ENCODE results near the gene IGFBP1.
A peak's percentile ranks its signal among the peaks of the same experiment; 100 is the strongest.
"Not testable (repeated sequence)": the region's sequence is repeated elsewhere in the genome, so short reads cannot be mapped to it uniquely, and the experiment has no call there.

IGFBP1 gene

DNA sequence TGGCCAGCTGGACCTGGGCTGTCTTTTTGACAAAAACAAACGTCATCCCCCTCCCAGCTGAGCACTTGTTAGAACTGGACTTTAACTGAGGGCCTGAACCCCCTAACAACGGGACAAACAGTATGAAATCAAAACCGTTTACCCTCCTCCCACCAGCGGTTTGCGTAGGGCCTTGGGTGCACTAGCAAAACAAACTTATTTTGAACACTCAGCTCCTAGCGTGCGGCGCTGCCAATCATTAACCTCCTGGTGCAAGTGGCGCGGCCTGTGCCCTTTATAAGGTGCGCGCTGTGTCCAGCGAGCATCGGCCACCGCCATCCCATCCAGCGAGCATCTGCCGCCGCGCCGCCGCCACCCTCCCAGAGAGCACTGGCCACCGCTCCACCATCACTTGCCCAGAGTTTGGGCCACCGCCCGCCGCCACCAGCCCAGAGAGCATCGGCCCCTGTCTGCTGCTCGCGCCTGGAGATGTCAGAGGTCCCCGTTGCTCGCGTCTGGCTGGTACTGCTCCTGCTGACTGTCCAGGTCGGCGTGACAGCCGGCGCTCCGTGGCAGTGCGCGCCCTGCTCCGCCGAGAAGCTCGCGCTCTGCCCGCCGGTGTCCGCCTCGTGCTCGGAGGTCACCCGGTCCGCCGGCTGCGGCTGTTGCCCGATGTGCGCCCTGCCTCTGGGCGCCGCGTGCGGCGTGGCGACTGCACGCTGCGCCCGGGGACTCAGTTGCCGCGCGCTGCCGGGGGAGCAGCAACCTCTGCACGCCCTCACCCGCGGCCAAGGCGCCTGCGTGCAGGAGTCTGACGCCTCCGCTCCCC is at the start of gene IGFBP1:
Gene IGFBP1 (plus strand): TSS at position 304 of the 808 bp plus-strand sequence. CDS start 165 bp downstream, at position 469.
- Histone ChIP-seq H3K4me3 (ENCODE audit: low read length) (peak within 1 kb of the TSS; percentile 48), H3K9ac (ENCODE audit: low read length) (no peak within 1 kb of the TSS), H3K9me3 (ENCODE audit: control insufficient read depth, low read depth, low read length) (no peaks in the 10 kb centered on the region), H3K4me1 (ENCODE audit: control insufficient read depth, low read depth, low read length) (peaks cover 5% of the 10 kb centered on the region), H3K27ac (ENCODE audit: low read length) (no peak within 1 kb of the TSS), H3K36me3 (ENCODE audit: control insufficient read depth, low read depth, low read length) (no peaks in the 10 kb centered on the region), H3K27me3 (ENCODE audit: control insufficient read depth, insufficient read depth, low read length) (peaks cover 48% of the 10 kb centered on the region)

DNA sequence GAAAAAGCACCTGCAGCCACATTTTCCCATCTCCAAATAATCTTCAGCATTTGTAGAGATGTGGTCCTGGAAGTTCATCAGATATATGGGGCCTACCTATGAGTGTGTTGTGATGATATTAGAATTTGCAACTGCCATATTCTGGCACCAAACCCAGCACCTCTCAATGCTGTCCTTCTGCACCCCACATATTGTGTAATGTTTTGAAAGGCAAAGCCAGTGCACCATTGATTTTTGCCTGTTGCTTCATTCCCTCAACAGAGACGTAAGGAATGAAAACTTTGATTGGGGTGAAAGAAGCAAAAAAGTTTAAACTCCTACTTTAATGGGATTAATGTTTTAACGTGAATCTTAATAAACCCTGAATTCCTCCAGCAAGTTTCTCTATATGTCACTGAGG is 49.4 kb upstream of the IGFBP1 start:
- not testable (repeated sequence) for H3K9ac ChIP-seq (ENCODE audit: low read length); H3K4me3 ChIP-seq (ENCODE audit: low read length); H3K4me1 ChIP-seq (ENCODE audit: control insufficient read depth, low read depth, low read length); H3K27me3 ChIP-seq (ENCODE audit: control insufficient read depth, insufficient read depth, low read length); H3K27ac ChIP-seq (ENCODE audit: low read length); H3K36me3 ChIP-seq (ENCODE audit: control insufficient read depth, low read depth, low read length); H3K9me3 ChIP-seq (ENCODE audit: control insufficient read depth, low read depth, low read length)

DNA sequence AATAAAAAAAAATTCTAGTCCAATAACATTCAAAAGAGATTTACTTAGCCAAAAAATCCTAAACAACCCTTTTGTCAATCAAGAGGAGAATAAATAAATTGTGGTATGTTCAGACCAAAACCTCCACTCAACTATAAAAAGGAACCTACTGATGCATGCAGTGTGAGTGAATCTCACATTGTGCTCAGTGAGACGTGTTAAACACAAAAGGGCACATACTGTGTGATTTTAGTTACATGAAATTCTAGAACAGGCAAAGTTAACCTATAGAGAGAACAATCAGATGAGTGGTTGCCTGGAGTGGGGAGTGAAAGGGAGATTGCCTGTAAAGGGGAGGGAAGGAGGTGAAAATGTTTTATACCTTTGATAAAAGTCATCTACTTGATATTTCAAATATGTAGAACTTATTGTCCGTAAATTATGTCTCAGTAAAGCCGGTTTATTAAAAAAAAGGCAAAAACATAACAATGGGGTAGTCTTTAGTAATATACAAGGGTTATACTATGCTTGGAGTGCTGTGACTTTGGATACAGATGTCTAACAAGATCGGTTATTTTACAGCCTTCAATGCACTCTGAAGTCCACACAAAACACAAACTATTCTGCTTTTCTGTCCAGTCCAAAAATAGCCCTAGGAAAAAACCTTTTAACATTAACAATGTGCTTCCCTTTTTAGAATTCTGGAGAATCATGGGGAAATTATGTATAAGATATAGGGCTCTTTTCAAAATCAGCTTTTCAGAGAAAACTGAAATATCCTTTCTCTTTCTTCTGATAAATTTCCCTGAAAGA is 46.2 kb upstream of the IGFBP1 start:
- H3K27me3 ChIP-seq (ENCODE audit: control insufficient read depth, insufficient read depth, low read length); H3K9me3 ChIP-seq (ENCODE audit: control insufficient read depth, low read depth, low read length); H3K4me3 ChIP-seq (ENCODE audit: low read length); H3K27ac ChIP-seq (ENCODE audit: low read length); H3K36me3 ChIP-seq (ENCODE audit: control insufficient read depth, low read depth, low read length); H3K4me1 ChIP-seq (ENCODE audit: control insufficient read depth, low read depth, low read length); H3K9ac ChIP-seq (ENCODE audit: low read length): not testable (repeated sequence)

DNA sequence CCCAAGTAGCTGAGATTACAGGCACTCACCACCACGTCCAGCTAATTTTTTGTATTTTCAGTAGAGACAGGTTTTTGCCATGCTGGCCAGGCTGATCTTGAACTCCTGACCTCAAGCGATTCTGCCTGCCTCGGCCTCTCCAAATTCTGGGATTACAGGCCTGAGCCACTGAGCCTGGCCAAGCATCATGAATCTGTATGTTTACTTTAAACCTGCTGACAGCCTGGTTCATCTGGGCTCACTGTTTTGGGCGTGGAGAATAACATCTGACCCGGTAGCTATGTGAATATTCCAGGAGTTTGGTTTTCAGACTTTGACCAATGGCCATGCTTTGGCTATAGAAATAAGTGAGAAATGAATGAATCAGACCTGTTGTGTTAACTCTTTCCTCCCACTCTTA is 41.8 kb upstream of the IGFBP1 start:
- H3K4me1 ChIP-seq (ENCODE audit: control insufficient read depth, low read depth, low read length); H3K27me3 ChIP-seq (ENCODE audit: control insufficient read depth, insufficient read depth, low read length); H3K4me3 ChIP-seq (ENCODE audit: low read length); H3K27ac ChIP-seq (ENCODE audit: low read length); H3K36me3 ChIP-seq (ENCODE audit: control insufficient read depth, low read depth, low read length); H3K9me3 ChIP-seq (ENCODE audit: control insufficient read depth, low read depth, low read length); H3K9ac ChIP-seq (ENCODE audit: low read length): not testable (repeated sequence)

DNA sequence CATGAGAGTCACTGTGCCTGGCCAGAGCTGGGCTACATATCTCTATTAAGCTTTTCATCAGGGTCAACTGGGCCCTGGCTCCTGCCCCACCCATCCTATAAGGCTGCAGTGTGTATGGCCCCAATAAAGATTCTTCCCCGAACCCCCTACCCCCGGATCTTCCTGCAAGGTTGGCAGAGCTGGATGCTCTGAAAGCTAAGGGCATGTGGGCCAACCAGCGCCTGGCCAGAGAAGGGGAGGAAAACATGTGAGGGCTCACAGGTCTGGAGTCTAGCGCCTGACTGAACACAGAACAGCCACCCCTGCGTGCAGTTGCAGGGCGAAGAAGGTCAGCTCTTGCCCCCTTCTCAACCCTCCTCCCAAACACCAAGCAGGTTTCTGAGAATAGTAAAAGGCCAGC is 39.6 kb upstream of the IGFBP1 start:
- not testable (repeated sequence) for H3K36me3 ChIP-seq (ENCODE audit: control insufficient read depth, low read depth, low read length); H3K27me3 ChIP-seq (ENCODE audit: control insufficient read depth, insufficient read depth, low read length); H3K4me1 ChIP-seq (ENCODE audit: control insufficient read depth, low read depth, low read length); H3K27ac ChIP-seq (ENCODE audit: low read length); H3K4me3 ChIP-seq (ENCODE audit: low read length); H3K9me3 ChIP-seq (ENCODE audit: control insufficient read depth, low read depth, low read length); H3K9ac ChIP-seq (ENCODE audit: low read length)

DNA sequence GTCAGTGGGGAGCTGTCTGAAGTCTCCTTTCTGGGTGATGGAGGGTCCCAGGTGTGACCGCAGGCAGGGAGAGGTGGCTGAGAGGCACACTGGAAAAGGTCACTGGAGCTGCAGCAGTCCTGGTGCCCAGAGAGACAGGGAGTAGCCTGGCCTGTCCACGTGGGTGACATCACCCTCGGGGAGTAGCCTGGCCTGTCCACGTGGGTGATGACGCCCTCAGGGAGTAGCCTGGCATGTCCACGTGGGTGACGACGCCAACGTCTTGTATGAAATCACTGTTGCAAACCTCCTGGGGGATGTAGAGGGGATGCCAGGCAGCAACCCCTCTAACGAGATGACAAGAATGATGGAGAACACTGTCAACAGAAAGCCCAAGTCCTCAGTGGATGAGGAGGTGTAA is 35.3 kb upstream of the IGFBP1 start:
- not testable (repeated sequence) for H3K9me3 ChIP-seq (ENCODE audit: control insufficient read depth, low read depth, low read length); H3K9ac ChIP-seq (ENCODE audit: low read length); H3K27ac ChIP-seq (ENCODE audit: low read length); H3K4me3 ChIP-seq (ENCODE audit: low read length); H3K36me3 ChIP-seq (ENCODE audit: control insufficient read depth, low read depth, low read length); H3K4me1 ChIP-seq (ENCODE audit: control insufficient read depth, low read depth, low read length); H3K27me3 ChIP-seq (ENCODE audit: control insufficient read depth, insufficient read depth, low read length)

DNA sequence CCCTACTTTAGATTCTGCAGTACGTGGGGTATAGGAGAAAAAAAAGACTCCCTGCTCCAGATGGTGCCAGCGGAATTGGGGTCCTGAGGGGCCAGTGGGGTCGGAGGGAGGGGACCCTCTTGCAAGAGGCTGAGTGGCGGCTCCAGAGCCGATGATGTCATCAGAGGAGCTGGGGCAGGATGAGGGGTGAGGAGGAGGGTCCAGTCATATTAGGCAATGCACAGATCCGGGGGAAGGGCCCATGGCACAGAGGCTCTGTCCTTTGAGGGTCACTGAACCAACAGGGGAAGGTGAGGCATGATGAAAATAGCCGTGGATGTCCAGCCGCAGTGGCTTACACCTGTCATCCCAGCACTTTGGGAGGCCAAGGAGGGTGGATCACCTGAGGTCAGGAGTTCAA is 34.8 kb upstream of the IGFBP1 start:
- H3K4me1 ChIP-seq (ENCODE audit: control insufficient read depth, low read depth, low read length); H3K27ac ChIP-seq (ENCODE audit: low read length); H3K4me3 ChIP-seq (ENCODE audit: low read length); H3K36me3 ChIP-seq (ENCODE audit: control insufficient read depth, low read depth, low read length); H3K9me3 ChIP-seq (ENCODE audit: control insufficient read depth, low read depth, low read length); H3K27me3 ChIP-seq (ENCODE audit: control insufficient read depth, insufficient read depth, low read length); H3K9ac ChIP-seq (ENCODE audit: low read length): not testable (repeated sequence)

DNA sequence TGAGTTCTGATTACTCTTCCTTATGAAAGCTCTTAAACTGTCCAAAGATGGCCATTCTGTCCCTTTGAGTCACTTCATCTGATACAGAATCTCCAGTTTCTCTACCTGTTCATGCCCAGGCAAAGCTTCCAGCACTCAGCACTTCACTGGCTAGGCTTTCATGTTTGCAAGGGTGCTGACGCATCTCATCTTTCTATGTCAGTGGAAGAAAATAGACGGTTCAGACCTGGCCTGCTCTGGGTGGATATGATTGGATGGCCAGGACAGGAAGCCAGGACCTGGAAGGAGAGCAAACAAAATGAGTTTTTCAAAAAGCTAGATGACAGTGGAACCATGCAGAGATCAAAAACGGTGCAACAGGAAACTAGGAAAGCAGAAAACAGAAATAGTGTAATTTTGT is 32.6 kb upstream of the IGFBP1 start:
- not testable (repeated sequence) for H3K27ac ChIP-seq (ENCODE audit: low read length); H3K27me3 ChIP-seq (ENCODE audit: control insufficient read depth, insufficient read depth, low read length); H3K4me1 ChIP-seq (ENCODE audit: control insufficient read depth, low read depth, low read length); H3K36me3 ChIP-seq (ENCODE audit: control insufficient read depth, low read depth, low read length); H3K9me3 ChIP-seq (ENCODE audit: control insufficient read depth, low read depth, low read length); H3K9ac ChIP-seq (ENCODE audit: low read length); H3K4me3 ChIP-seq (ENCODE audit: low read length)

DNA sequence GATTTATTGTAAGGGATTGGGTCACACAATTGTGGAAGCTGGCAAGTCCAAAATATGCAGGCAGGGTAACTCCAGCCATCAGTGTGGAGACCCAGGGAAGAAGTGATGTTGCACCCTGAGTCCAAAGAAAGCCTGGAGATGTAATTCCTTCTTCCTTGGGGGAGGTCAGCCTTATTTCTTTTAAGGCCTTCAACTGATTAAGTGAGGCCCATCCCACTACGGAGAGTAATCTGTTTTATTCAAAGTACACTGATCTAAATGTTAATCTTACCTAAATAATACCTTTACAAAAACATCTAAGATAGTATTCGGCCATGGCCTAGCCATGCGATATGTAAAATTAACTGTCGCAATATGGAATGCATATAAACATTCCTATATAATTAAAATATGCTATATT is 31.4 kb upstream of the IGFBP1 start:
- H3K4me1 ChIP-seq (ENCODE audit: control insufficient read depth, low read depth, low read length); H3K27ac ChIP-seq (ENCODE audit: low read length); H3K36me3 ChIP-seq (ENCODE audit: control insufficient read depth, low read depth, low read length); H3K9ac ChIP-seq (ENCODE audit: low read length); H3K27me3 ChIP-seq (ENCODE audit: control insufficient read depth, insufficient read depth, low read length); H3K4me3 ChIP-seq (ENCODE audit: low read length); H3K9me3 ChIP-seq (ENCODE audit: control insufficient read depth, low read depth, low read length): not testable (repeated sequence)

DNA sequence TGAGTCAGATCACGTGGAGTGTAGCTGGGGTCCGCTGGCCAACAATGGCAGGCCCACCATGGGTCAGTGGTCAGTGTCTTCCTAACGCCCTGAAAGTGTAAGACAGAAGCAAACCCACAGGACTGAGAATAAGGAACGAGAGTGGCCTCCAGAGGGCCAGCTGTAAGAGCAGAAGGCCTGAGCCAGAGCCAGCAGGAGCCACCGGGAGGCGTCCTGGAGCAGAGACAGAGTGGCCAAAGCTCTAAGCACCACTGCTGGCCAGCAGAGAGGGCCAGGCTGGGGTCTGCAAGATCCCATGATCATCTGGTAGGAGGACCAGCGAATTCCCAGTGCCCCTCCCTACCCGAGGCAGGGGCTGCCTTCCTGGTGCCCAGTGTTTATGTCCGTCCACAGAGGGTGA is 24.6 kb upstream of the IGFBP1 start:
- Histone ChIP-seq H3K4me1 (ENCODE audit: control insufficient read depth, low read depth, low read length) (no peaks in the 10 kb centered on the region), H3K36me3 (ENCODE audit: control insufficient read depth, low read depth, low read length) (no peaks in the 10 kb centered on the region), H3K9ac (ENCODE audit: low read length) (no peak overlapping the region), H3K27me3 (ENCODE audit: control insufficient read depth, insufficient read depth, low read length) (no peaks in the 10 kb centered on the region), H3K27ac (ENCODE audit: low read length) (no peak overlapping the region), H3K4me3 (ENCODE audit: low read length) (no peak overlapping the region), H3K9me3 (ENCODE audit: control insufficient read depth, low read depth, low read length) (no peaks in the 10 kb centered on the region)

DNA sequence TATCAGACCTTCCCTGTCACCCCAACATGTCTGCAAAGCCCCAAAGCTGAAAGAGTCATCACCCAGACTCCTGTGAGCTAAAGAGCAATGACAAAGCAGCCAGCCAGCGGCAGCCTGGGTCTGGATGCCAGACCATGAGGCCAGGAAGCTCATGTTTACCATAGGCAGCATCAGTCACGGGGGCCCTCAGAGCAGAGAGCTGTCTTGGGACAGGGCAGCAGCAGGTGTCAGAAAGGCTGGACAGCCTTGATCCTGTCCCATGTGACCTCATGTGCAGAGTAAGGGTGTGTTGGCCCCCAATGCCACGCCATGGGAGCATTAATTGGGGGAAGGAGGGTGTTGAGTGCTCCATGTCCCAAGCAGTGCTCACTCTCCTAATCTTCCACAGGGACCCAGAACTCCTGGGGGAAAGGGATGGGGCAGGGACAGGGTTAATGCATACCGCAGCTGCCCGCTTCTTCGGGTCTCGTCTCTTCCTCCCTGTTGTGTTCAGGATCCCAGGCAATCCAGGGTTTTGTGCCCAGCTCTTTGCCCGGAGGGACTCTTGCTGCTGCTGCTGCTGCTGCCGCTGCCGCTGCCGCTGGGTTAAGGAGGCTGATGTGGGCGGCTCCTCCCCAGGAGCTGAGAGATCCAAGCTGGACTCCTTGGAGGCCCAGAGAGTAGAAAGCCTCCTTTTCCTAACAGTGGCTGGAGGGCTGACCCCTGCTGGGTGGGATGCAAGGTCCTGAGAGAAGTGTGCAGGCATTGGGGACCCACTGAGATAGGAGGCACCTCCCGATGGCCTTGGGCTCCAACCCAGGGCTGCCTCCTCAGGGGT is 22.5 kb upstream of the IGFBP1 start:
- Histone ChIP-seq H3K9ac (ENCODE audit: low read length) (no peak overlapping the region), H3K27me3 (ENCODE audit: control insufficient read depth, insufficient read depth, low read length) (no peaks in the 10 kb centered on the region), H3K36me3 (ENCODE audit: control insufficient read depth, low read depth, low read length) (no peaks in the 10 kb centered on the region), H3K4me1 (ENCODE audit: control insufficient read depth, low read depth, low read length) (no peaks in the 10 kb centered on the region), H3K9me3 (ENCODE audit: control insufficient read depth, low read depth, low read length) (no peaks in the 10 kb centered on the region), H3K27ac (ENCODE audit: low read length) (no peak overlapping the region), H3K4me3 (ENCODE audit: low read length) (no peak overlapping the region)
